ENCODE results near the gene PPM1K.

The PPM1K gene

GRCh38 chr4:88283661-88284438, 511 bp downstream of the PPM1K start:
- peak overlapping the region; percentile 74 for H3K27ac ChIP-seq
- TF ChIP-seq CTCF (IDR thresholded peaks at IDR 0.05; ENCODE audit: low read depth, low read length) = 0 out of 2 replicates have a peak, but pooled peaks have one; percentile 2
- H3K4me3 ChIP-seq (ENCODE audit: low read depth, low read length) = peak overlapping the region; percentile 88
- H3K36me3 ChIP-seq = no peaks in the 10 kb centered on the region
- peak; percentile 65 for DNase-seq
- H3K9me3 ChIP-seq (ENCODE audit: severe bottlenecking) = no peaks in the 10 kb centered on the region
- no peaks in the 10 kb centered on the region for H3K27me3 ChIP-seq (ENCODE audit: insufficient read depth, low read depth, severe bottlenecking)

- no peaks in the 10 kb centered on the region for H3K9me3 ChIP-seq (ENCODE audit: severe bottlenecking)
- no peaks in the 10 kb centered on the region for H3K36me3 ChIP-seq
- H3K27ac ChIP-seq = no peak overlapping the region
- no peak for TF ChIP-seq CTCF (IDR thresholded peaks at IDR 0.05; ENCODE audit: low read depth, low read length)
- H3K27me3 ChIP-seq (ENCODE audit: insufficient read depth, low read depth, severe bottlenecking) = no peaks in the 10 kb centered on the region
- DNase-seq = no peak
- no peak overlapping the region for H3K4me3 ChIP-seq (ENCODE audit: low read depth, low read length)
These were observed 4.0 kb downstream of the PPM1K start for GRCh38 chr4:88280228-88280795.

- DNase-seq = no peak
- Histone ChIP-seq H3K27ac (no peak overlapping the region), H3K4me3 (ENCODE audit: low read depth, low read length) (no peak overlapping the region), H3K27me3 (ENCODE audit: insufficient read depth, low read depth, severe bottlenecking) (no peaks in the 10 kb centered on the region), H3K9me3 (ENCODE audit: severe bottlenecking) (no peaks in the 10 kb centered on the region), H3K36me3 (no peaks in the 10 kb centered on the region)
- TF ChIP-seq CTCF (IDR thresholded peaks at IDR 0.05; ENCODE audit: low read depth, low read length) = no peak
These were observed 6.6 kb downstream of the PPM1K start for GRCh38 chr4:88277711-88278225.

GRCh38 chr4:88276952-88277710, 7.2 kb downstream of the PPM1K start:
- no peak for DNase-seq
- Histone ChIP-seq H3K4me3 (ENCODE audit: low read depth, low read length) (no peak overlapping the region), H3K36me3 (no peaks in the 10 kb centered on the region), H3K9me3 (ENCODE audit: severe bottlenecking) (no peaks in the 10 kb centered on the region), H3K27me3 (ENCODE audit: insufficient read depth, low read depth, severe bottlenecking) (no peaks in the 10 kb centered on the region), H3K27ac (no peak overlapping the region)
- no peak for TF ChIP-seq CTCF (IDR thresholded peaks at IDR 0.05; ENCODE audit: low read depth, low read length)

GRCh38 chr4:88275949-88276515, 8.3 kb downstream of the PPM1K start:
- H3K36me3 ChIP-seq = no peaks in the 10 kb centered on the region
- no peak overlapping the region for H3K27ac ChIP-seq
- H3K9me3 ChIP-seq (ENCODE audit: severe bottlenecking) = no peaks in the 10 kb centered on the region
- no peaks in the 10 kb centered on the region for H3K27me3 ChIP-seq (ENCODE audit: insufficient read depth, low read depth, severe bottlenecking)
- DNase-seq = no peak
- TF ChIP-seq CTCF (IDR thresholded peaks at IDR 0.05; ENCODE audit: low read depth, low read length) = no peak
- H3K4me3 ChIP-seq (ENCODE audit: low read depth, low read length) = no peak overlapping the region

All from WERI-Rb-1 (cell line).